ENCODE measurements around the gene FSCN2.

The FSCN2 gene

GRCh38 chr17:81514489-81514738 lies 13.8 kb upstream of the FSCN2 start:
- Histone ChIP-seq H3K9me3 (ENCODE audit: low read length) (no peaks in the 10 kb centered on the region), H3K4me1 (ENCODE audit: insufficient read depth, low read length, severe bottlenecking) (peaks cover 76% of the 10 kb centered on the region), H3K27me3 (ENCODE audit: insufficient read depth, low read length) (no peaks in the 10 kb centered on the region), H3K27ac (ENCODE audit: low read depth, low read length, poor library complexity, severe bottlenecking) (peak overlapping the region; percentile 96), H2AFZ (ENCODE audit: low read length) (no peak overlapping the region), H3K9me2 (ENCODE audit: low read depth, low read length) (no peaks in the 10 kb centered on the region), H3K4me2 (ENCODE audit: low read length) (peak overlapping the region; percentile 96), H3K4me3 (ENCODE audit: low read depth, low read length, poor library complexity, severe bottlenecking) (peak overlapping the region; percentile 67), H3K36me3 (ENCODE audit: insufficient read depth, low read length) (peaks cover 31% of the 10 kb centered on the region), H3F3A (ENCODE audit: insufficient read depth, low read length) (peaks cover 24% of the 10 kb centered on the region), H3K79me2 (ENCODE audit: insufficient read depth, low read length) (peaks cover 6% of the 10 kb centered on the region; the same call in 1 of the 2 replicates), H3K9ac (ENCODE audit: low read length) (peak overlapping the region; percentile 85), H4K20me1 (ENCODE audit: insufficient read depth, low read length) (no peaks in the 10 kb centered on the region)
- TF ChIP-seq CTCF (IDR thresholded peaks at IDR 0.05; ENCODE audit: low read length) (no peak), EZH2 (IDR thresholded peaks at IDR 0.05; ENCODE audit: borderline replicate concordance, low read length) (no peak)

- Histone ChIP-seq H3K27me3 (ENCODE audit: insufficient read depth, low read length) (no peaks in the 10 kb centered on the region), H3K9me2 (ENCODE audit: low read depth, low read length) (no peaks in the 10 kb centered on the region), H3K27ac (ENCODE audit: low read depth, low read length, poor library complexity, severe bottlenecking) (peak overlapping the region; percentile 96), H3K4me3 (ENCODE audit: low read depth, low read length, poor library complexity, severe bottlenecking) (peak overlapping the region; percentile 67), H2AFZ (ENCODE audit: low read length) (no peak overlapping the region), H3K4me2 (ENCODE audit: low read length) (peak overlapping the region; percentile 96), H3K4me1 (ENCODE audit: insufficient read depth, low read length, severe bottlenecking) (peaks cover 76% of the 10 kb centered on the region), H3K36me3 (ENCODE audit: insufficient read depth, low read length) (peaks cover 26% of the 10 kb centered on the region), H3K9me3 (ENCODE audit: low read length) (no peaks in the 10 kb centered on the region), H3K9ac (ENCODE audit: low read length) (peak overlapping the region; percentile 85), H3K79me2 (ENCODE audit: insufficient read depth, low read length) (peaks cover 6% of the 10 kb centered on the region; the same call in 1 of the 2 replicates), H3F3A (ENCODE audit: insufficient read depth, low read length) (peaks cover 20% of the 10 kb centered on the region), H4K20me1 (ENCODE audit: insufficient read depth, low read length) (no peaks in the 10 kb centered on the region)
- TF ChIP-seq EZH2 (IDR thresholded peaks at IDR 0.05; ENCODE audit: borderline replicate concordance, low read length): no peak
- no peak for TF ChIP-seq CTCF (IDR thresholded peaks at IDR 0.05; ENCODE audit: low read length)
Measured at GRCh38 chr17:81514739-81515529, 13.2 kb upstream of the FSCN2 start.

- H3K4me2 ChIP-seq (ENCODE audit: low read length): peak overlapping the region; percentile 96
- H3K36me3 ChIP-seq (ENCODE audit: insufficient read depth, low read length): peaks cover 20% of the 10 kb centered on the region
- H3K9me3 ChIP-seq (ENCODE audit: low read length): no peaks in the 10 kb centered on the region
- H3K79me2 ChIP-seq (ENCODE audit: insufficient read depth, low read length): peaks cover 6% of the 10 kb centered on the region; the same call in 1 of the 2 replicates
- peak overlapping the region; percentile 85 for H3K9ac ChIP-seq (ENCODE audit: low read length)
- H4K20me1 ChIP-seq (ENCODE audit: insufficient read depth, low read length): no peaks in the 10 kb centered on the region
- peak overlapping the region; percentile 88 for H3K27ac ChIP-seq (ENCODE audit: low read depth, low read length, poor library complexity, severe bottlenecking)
- H3F3A ChIP-seq (ENCODE audit: insufficient read depth, low read length): peaks cover 16% of the 10 kb centered on the region; the same call in 1 of the 2 replicates
- no peak overlapping the region for H2AFZ ChIP-seq (ENCODE audit: low read length)
- TF ChIP-seq EZH2 (IDR thresholded peaks at IDR 0.05; ENCODE audit: borderline replicate concordance, low read length) (no peak), CTCF (IDR thresholded peaks at IDR 0.05; ENCODE audit: low read length) (no peak)
- peak overlapping the region; percentile 67 for H3K4me3 ChIP-seq (ENCODE audit: low read depth, low read length, poor library complexity, severe bottlenecking)
- no peaks in the 10 kb centered on the region for H3K27me3 ChIP-seq (ENCODE audit: insufficient read depth, low read length)
- peaks cover 71% of the 10 kb centered on the region for H3K4me1 ChIP-seq (ENCODE audit: insufficient read depth, low read length, severe bottlenecking)
- H3K9me2 ChIP-seq (ENCODE audit: low read depth, low read length): no peaks in the 10 kb centered on the region
Measured at GRCh38 chr17:81515530-81516041, 12.6 kb upstream of the FSCN2 start.
